SJSA1 (cell line): ENCODE measurements around the gene PFKFB4. TPM values are rescaled to one million over a fixed set of nuclear protein-coding genes. Genes with fewer than 3 reads are reported as not detected.
"Not testable (repeated sequence)": the region's sequence is repeated elsewhere in the genome, so short reads cannot be mapped to it uniquely, and the experiment has no call there.

Experiments used
- DNase-seq, 2 experiments: peaks; one replicate each; pipeline ENCODE4 v3.0.0-alpha.2; 2015 to 2020; ENCODE audit warnings: low spot score in 2 of 2, low read depth in 1 of 2
- H3K27ac ChIP-seq: fragments of 250-450 bp; sonication (Bioruptor Pico); 2 replicates; pipeline ENCODE4 v1.5.1; 2020; ENCODE audit warnings: mild to moderate bottlenecking, moderate library complexity
- H3K27me3 ChIP-seq: fragments of 250-450 bp; sonication (Bioruptor Pico); replicated peaks from 2 replicates; pipeline ENCODE4 v1.5.1; 2020; ENCODE audit warnings: mild to moderate bottlenecking, moderate library complexity
- H3K36me3 ChIP-seq: fragments of 250-450 bp; sonication (Bioruptor Pico); 2 replicates; pipeline ENCODE4 v1.5.1; 2020; ENCODE audit warnings: mild to moderate bottlenecking
- H3K4me1 ChIP-seq: fragments of 250-450 bp; sonication (Bioruptor Pico); replicated peaks from 2 replicates; pipeline ENCODE4 v1.6.1; 2021; ENCODE audit warnings: mild to moderate bottlenecking
- H3K4me3 ChIP-seq: fragments of 250-450 bp; sonication (Bioruptor Pico); 2 replicates; pipeline ENCODE4 v1.5.1; 2020; ENCODE audit warnings: mild to moderate bottlenecking
- H3K9me3 ChIP-seq: fragments of 250-450 bp; sonication (Bioruptor Pico); replicated peaks from 2 replicates; pipeline ENCODE4 v1.5.1; 2020; ENCODE audit warnings: mild to moderate bottlenecking
- total RNA-seq: library from RNA; depleted of rRNA; stranded (reverse); fragments of >200 nt; shearing (Covaris generic); gene quantifications from 2 replicates; pipeline ENCODE4 v1.2.3, GENCODE V29; 2014

The PFKFB4 gene
- total RNA-seq, 1 experiment from 2014 or later, result 8.9 TPM

- H3K27me3 ChIP-seq, result no peaks in the 10 kb centered on the region
- no peak for DNase-seq
Observed at GRCh38 chr3:48503401-48504050, 53.1 kb downstream of the PFKFB4 start.

GRCh38 chr3:48502728-48503168 lies 53.9 kb downstream of the PFKFB4 start:
- Histone ChIP-seq H3K4me1 (peaks cover 20% of the 10 kb centered on the region), H3K36me3 (peaks cover 3% of the 10 kb centered on the region; the same call in 1 of the 2 replicates), H3K4me3 (no peak overlapping the region), H3K9me3 (no peaks in the 10 kb centered on the region), H3K27ac (no peak overlapping the region), H3K27me3 (no peaks in the 10 kb centered on the region)
- no peak for DNase-seq

More at GRCh38 chr3:48503401-48504050, 53.1 kb downstream of the PFKFB4 start:
- Histone ChIP-seq H3K9me3 (no peaks in the 10 kb centered on the region), H3K27ac (peak overlapping the region; percentile 24; the same call in 1 of the 2 replicates), H3K4me3 (peak overlapping the region; percentile 53), H3K4me1 (peaks cover 22% of the 10 kb centered on the region), H3K36me3 (no peaks in the 10 kb centered on the region)

GRCh38 chr3:48502121-48502520 lies 54.5 kb downstream of the PFKFB4 start:
- no peak for DNase-seq
- Histone ChIP-seq H3K36me3 (peaks cover 3% of the 10 kb centered on the region; the same call in 1 of the 2 replicates), H3K27me3 (no peaks in the 10 kb centered on the region), H3K4me1 (peaks cover 16% of the 10 kb centered on the region), H3K27ac (no peak overlapping the region), H3K9me3 (no peaks in the 10 kb centered on the region), H3K4me3 (no peak overlapping the region)

- no peak for DNase-seq
Observed at GRCh38 chr3:48501196-48501595, 55.4 kb downstream of the PFKFB4 start.

GRCh38 chr3:48500656-48501055 lies 55.9 kb downstream of the PFKFB4 start:
- no peaks in the 10 kb centered on the region for H3K9me3 ChIP-seq
- H3K4me1 ChIP-seq, result peaks cover 16% of the 10 kb centered on the region
- no peaks in the 10 kb centered on the region for H3K27me3 ChIP-seq
- H3K4me3 ChIP-seq, result no peak overlapping the region
- peaks cover 3% of the 10 kb centered on the region; the same call in 1 of the 2 replicates for H3K36me3 ChIP-seq
- DNase-seq, result no peak
- H3K27ac ChIP-seq, result no peak overlapping the region

More at GRCh38 chr3:48501196-48501595, 55.4 kb downstream of the PFKFB4 start:
- no peaks in the 10 kb centered on the region for H3K9me3 ChIP-seq
- H3K27ac ChIP-seq, result no peak overlapping the region
- peaks cover 3% of the 10 kb centered on the region; the same call in 1 of the 2 replicates for H3K36me3 ChIP-seq
- peaks cover 16% of the 10 kb centered on the region for H3K4me1 ChIP-seq
- H3K27me3 ChIP-seq, result no peaks in the 10 kb centered on the region
- H3K4me3 ChIP-seq, result no peak overlapping the region

GRCh38 chr3:48493203-48493501 lies 63.5 kb downstream of the PFKFB4 start:
- no peak for DNase-seq
- no peak overlapping the region for H3K4me3 ChIP-seq
- no peaks in the 10 kb centered on the region for H3K4me1 ChIP-seq
- H3K27ac ChIP-seq, result no peak overlapping the region
- H3K36me3 ChIP-seq, result peaks cover 1% of the 10 kb centered on the region; the same call in 1 of the 2 replicates
- no peaks in the 10 kb centered on the region for H3K9me3 ChIP-seq
- H3K27me3 ChIP-seq, result no peaks in the 10 kb centered on the region

- H3K4me1 ChIP-seq, result no peaks in the 10 kb centered on the region
- no peak overlapping the region for H3K4me3 ChIP-seq
- H3K9me3 ChIP-seq, result no peaks in the 10 kb centered on the region
- H3K36me3 ChIP-seq, result no peaks in the 10 kb centered on the region
- DNase-seq, result no peak
- H3K27me3 ChIP-seq, result no peaks in the 10 kb centered on the region
- no peak overlapping the region for H3K27ac ChIP-seq
Observed at GRCh38 chr3:48492461-48493202, 64.0 kb downstream of the PFKFB4 start.

- H3K4me1 ChIP-seq, result no peaks in the 10 kb centered on the region
- H3K9me3 ChIP-seq, result no peaks in the 10 kb centered on the region
- H3K36me3 ChIP-seq, result no peaks in the 10 kb centered on the region
- DNase-seq, result no peak
- H3K4me3 ChIP-seq, result no peak overlapping the region
- H3K27ac ChIP-seq, result no peak overlapping the region
- no peaks in the 10 kb centered on the region for H3K27me3 ChIP-seq
Observed at GRCh38 chr3:48486952-48487351, 69.7 kb downstream of the PFKFB4 start.

GRCh38 chr3:48482822-48483221 lies 73.8 kb downstream of the PFKFB4 start:
- not testable (repeated sequence) for H3K4me3 ChIP-seq

GRCh38 chr3:48480891-48481290 lies 75.7 kb downstream of the PFKFB4 start:
- H3K36me3 ChIP-seq, H3K9me3 ChIP-seq, DNase-seq, H3K27ac ChIP-seq, H3K27me3 ChIP-seq, H3K4me3 ChIP-seq, H3K4me1 ChIP-seq: not testable (repeated sequence)

More at GRCh38 chr3:48482822-48483221, 73.8 kb downstream of the PFKFB4 start:
- not testable (repeated sequence) for H3K9me3 ChIP-seq, H3K27ac ChIP-seq, DNase-seq, H3K36me3 ChIP-seq, H3K27me3 ChIP-seq, H3K4me1 ChIP-seq

- H3K9me3 ChIP-seq, result no peaks in the 10 kb centered on the region
- no peak overlapping the region for H3K4me3 ChIP-seq
- H3K4me1 ChIP-seq, result no peaks in the 10 kb centered on the region
- H3K27me3 ChIP-seq, result no peaks in the 10 kb centered on the region
- no peak overlapping the region for H3K27ac ChIP-seq
- no peak for DNase-seq
- no peaks in the 10 kb centered on the region for H3K36me3 ChIP-seq
Observed at GRCh38 chr3:48478626-48479555, 77.7 kb downstream of the PFKFB4 start.

- Histone ChIP-seq H3K4me1 (peaks cover 5% of the 10 kb centered on the region), H3K36me3 (no peaks in the 10 kb centered on the region), H3K27ac (no peak overlapping the region), H3K4me3 (no peak overlapping the region), H3K9me3 (no peaks in the 10 kb centered on the region), H3K27me3 (no peaks in the 10 kb centered on the region)
- no peak for DNase-seq
Observed at GRCh38 chr3:48477959-48478520, 78.6 kb downstream of the PFKFB4 start.

GRCh38 chr3:48476426-48477053 lies 80.1 kb downstream of the PFKFB4 start:
- DNase-seq, result no peak

More at GRCh38 chr3:48476426-48477053, 80.1 kb downstream of the PFKFB4 start:
- no peak overlapping the region for H3K27ac ChIP-seq
- H3K27me3 ChIP-seq, result no peaks in the 10 kb centered on the region
- H3K4me1 ChIP-seq, result peaks cover 11% of the 10 kb centered on the region
- H3K4me3 ChIP-seq, result no peak overlapping the region
- H3K36me3 ChIP-seq, result 0 out of 2 replicates have a peak, but pooled peaks cover 3% of the 10 kb centered on the region
- H3K9me3 ChIP-seq, result no peaks in the 10 kb centered on the region
